Type B pancreatic cell (in vitro differentiated cells): Measurements from ENCODE around the gene EXPH5. TPM values are rescaled to one million over a fixed set of nuclear protein-coding genes. Genes with fewer than 3 reads are reported as not detected.
A peak's percentile ranks its signal among the peaks of the same experiment; 100 is the strongest.
"Not testable (repeated sequence)": the region's sequence is repeated elsewhere in the genome, so short reads cannot be mapped to it uniquely, and the experiment has no call there.

ENCODE experiments used
- DNase-seq: peaks from one replicate; pipeline ENCODE4 v3.0.0; 2021; ENCODE audit warnings: mixed read lengths; ENCODE audit not compliant: unreplicated experiment; ENCODE audit errors: extremely low spot score
- H3K27ac Mint-ChIP-seq: 2 replicates; pipeline ENCODE4 v1.8.0; 2021; ENCODE audit warnings: mild to moderate bottlenecking, mixed read lengths
- H3K27me3 Mint-ChIP-seq: 2 replicates; pipeline ENCODE4 v1.8.0; 2021; ENCODE audit warnings: mixed read lengths
- H3K36me3 Mint-ChIP-seq: 2 replicates; pipeline ENCODE4 v1.8.0; 2021; ENCODE audit warnings: mixed read lengths
- H3K4me1 Mint-ChIP-seq: one replicate; pipeline ENCODE4 v1.8.0; 2021; ENCODE audit warnings: mixed read lengths; ENCODE audit not compliant: unreplicated experiment
- H3K4me3 Mint-ChIP-seq: 2 replicates; pipeline ENCODE4 v1.8.0; 2021; ENCODE audit warnings: mild to moderate bottlenecking, mixed read lengths
- H3K9me3 Mint-ChIP-seq: 2 replicates; pipeline ENCODE4 v1.8.0; 2021; ENCODE audit warnings: mixed read lengths
- total RNA-seq: library from RNA; stranded (reverse); gene quantifications from 2 replicates; pipeline ENCODE4 v1.2.1, GENCODE V29; 2021; ENCODE audit warnings: low replicate concordance
- TF ChIP-seq, protein P1 (sequence below): fragments of 200-600 bp; sonication (generic); conservative IDR thresholded peaks from 2 replicates; pipeline ENCODE4 v1.5.0; 2021; ENCODE audit warnings: antibody characterized with exemption, mild to moderate bottlenecking

The EXPH5 gene
- total RNA-seq, 1 donor from 2014 or later = 15.2 TPM

DNA sequence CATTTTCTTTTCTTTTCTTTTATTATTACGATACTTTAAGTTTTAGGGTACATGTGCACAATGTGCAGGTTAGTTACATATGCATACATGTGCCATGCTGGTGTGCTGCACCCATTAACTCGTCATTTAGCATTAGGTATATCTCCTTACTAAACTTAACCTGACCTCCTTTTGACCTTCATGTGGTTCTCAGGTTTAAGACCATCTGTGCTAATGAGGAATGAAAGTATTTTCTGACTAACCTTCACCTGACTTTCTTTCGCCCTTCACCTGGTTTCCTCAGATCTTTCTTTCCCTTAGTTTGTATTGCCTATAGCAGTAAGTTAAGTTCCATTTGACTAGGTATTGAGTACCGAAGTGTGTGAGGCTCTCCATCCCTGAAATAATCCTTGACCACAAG is 6.5 kb downstream of the EXPH5 start:
- Mint-ChIP-seq H3K27me3 (peaks cover 6% of the 10 kb centered on the region), H3K4me3 (no peak overlapping the region), H3K4me1 (peaks cover 25% of the 10 kb centered on the region), H3K27ac (no peak overlapping the region), H3K36me3 (peaks cover 6% of the 10 kb centered on the region), H3K9me3 (no peaks in the 10 kb centered on the region)
- no peak for DNase-seq
- TF ChIP-seq, protein P1, sequence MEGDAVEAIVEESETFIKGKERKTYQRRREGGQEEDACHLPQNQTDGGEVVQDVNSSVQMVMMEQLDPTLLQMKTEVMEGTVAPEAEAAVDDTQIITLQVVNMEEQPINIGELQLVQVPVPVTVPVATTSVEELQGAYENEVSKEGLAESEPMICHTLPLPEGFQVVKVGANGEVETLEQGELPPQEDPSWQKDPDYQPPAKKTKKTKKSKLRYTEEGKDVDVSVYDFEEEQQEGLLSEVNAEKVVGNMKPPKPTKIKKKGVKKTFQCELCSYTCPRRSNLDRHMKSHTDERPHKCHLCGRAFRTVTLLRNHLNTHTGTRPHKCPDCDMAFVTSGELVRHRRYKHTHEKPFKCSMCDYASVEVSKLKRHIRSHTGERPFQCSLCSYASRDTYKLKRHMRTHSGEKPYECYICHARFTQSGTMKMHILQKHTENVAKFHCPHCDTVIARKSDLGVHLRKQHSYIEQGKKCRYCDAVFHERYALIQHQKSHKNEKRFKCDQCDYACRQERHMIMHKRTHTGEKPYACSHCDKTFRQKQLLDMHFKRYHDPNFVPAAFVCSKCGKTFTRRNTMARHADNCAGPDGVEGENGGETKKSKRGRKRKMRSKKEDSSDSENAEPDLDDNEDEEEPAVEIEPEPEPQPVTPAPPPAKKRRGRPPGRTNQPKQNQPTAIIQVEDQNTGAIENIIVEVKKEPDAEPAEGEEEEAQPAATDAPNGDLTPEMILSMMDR = no peak

DNA sequence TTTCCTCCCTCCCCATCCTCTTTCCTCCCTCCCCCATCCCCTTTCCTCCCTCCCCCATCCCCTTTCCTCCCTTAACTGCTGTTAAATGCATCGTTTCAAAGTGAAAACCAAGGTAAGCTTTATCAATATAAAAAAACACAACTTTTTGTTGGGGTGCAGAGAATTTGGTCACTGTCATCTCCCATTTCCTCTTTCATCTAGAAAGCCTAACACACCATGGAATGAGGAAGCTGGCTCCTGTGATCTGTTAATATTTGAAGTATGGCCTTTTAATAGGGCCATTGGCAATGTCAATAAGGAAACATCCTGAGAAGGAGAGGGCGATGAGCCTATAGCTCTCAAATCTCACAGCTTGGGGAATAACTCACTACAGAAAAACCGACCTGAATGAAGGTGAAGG is 7.0 kb downstream of the EXPH5 start:
- DNase-seq = no peak
- peaks cover 1% of the 10 kb centered on the region for H3K27me3 Mint-ChIP-seq
- H3K27ac Mint-ChIP-seq = peak overlapping the region; percentile 53
- H3K4me3 Mint-ChIP-seq = no peak overlapping the region
- H3K9me3 Mint-ChIP-seq = no peaks in the 10 kb centered on the region
- peaks cover 3% of the 10 kb centered on the region for H3K36me3 Mint-ChIP-seq
- TF ChIP-seq, protein P1 = no peak
- peaks cover 21% of the 10 kb centered on the region for H3K4me1 Mint-ChIP-seq

DNA sequence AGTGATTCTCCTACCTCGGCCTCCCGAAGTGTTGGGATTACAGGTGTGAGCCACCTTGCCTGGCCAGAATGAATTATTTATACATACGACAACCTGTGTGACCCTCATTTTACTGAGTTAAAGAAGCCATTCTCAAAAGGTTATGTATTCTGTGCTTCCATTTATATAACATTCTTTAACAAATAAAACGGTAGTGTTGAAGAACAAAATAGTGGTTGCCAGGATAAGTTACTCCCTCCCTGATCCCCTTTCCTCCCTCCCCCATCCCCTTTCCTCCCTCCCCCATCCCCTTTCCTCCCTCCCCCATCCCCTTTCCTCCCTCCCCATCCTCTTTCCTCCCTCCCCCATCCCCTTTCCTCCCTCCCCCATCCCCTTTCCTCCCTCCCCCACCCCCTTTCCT is 7.4 kb downstream of the EXPH5 start:
- not testable (repeated sequence) for H3K9me3 Mint-ChIP-seq, H3K36me3 Mint-ChIP-seq, H3K4me3 Mint-ChIP-seq, H3K27ac Mint-ChIP-seq, DNase-seq, H3K27me3 Mint-ChIP-seq
- peaks cover 20% of the 10 kb centered on the region for H3K4me1 Mint-ChIP-seq

DNA sequence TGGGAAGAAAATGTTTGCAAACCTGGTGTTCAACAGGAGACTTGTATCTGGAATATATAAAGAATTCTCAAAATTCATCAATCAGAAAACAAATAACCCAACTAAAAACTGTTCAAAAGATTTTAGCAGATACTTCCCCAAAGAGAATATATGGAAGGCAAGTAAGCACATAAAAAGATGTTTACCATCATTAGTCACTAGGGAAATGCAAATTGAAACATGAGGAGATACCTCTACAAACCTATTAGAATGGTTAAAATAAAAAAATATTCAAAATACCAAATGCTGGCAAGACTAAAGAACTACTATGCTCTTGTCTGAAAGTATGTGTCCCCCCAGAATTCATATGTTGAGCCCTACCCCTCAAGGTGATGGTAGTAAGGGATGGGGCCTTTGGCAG is 8.6 kb downstream of the EXPH5 start:
- Mint-ChIP-seq H3K27me3 (no peaks in the 10 kb centered on the region), H3K27ac (no peak overlapping the region), H3K4me1 (peaks cover 18% of the 10 kb centered on the region), H3K9me3 (peaks cover 2% of the 10 kb centered on the region), H3K36me3 (peaks cover 6% of the 10 kb centered on the region), H3K4me3 (no peak overlapping the region)
- no peak for DNase-seq
- TF ChIP-seq, protein P1 = no peak

DNA sequence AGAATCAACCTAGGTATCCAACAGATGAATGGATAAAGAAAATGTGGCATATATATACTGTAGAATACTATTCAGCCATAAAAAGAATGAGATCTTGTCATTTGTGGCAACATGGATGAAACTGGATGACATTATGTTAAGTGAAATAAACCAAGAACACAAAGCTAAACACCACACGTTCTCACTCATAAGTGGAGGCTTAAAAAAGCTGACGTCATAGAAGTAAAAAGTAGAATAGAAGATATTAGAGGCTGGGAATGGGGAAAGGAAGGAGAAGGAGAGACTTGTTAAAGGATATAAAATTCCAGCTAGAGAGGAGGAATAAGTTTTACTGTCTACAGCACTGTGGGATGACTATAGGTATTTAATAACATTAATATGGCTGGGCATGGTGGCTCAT is 12.9 kb downstream of the EXPH5 start:
- Mint-ChIP-seq H3K4me3 (no peak overlapping the region), H3K27ac (no peak overlapping the region), H3K9me3 (peaks cover 15% of the 10 kb centered on the region), H3K27me3 (no peaks in the 10 kb centered on the region), H3K36me3 (peaks cover 19% of the 10 kb centered on the region), H3K4me1 (no peaks in the 10 kb centered on the region)
- no peak for DNase-seq
- TF ChIP-seq, protein P1 = no peak

DNA sequence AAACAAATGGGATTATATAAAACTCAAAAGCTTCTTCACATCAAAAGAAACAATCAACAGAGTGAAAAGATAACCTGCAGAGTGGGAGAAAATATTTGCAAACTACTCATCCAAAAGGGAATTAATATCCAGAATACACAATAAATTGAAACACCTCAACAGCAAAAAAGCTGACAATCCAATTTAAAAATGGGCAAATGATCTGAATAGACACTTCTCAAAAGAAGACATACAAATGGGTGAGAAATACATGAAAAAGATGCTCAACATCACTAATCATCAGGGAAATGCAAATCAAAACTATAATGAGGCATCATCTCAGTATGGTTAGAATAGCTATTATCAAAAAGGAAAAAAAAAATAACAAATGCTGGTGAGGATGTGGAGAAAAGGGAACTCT is 13.5 kb downstream of the EXPH5 start:
- TF ChIP-seq, protein P1 = no peak
- peaks cover 15% of the 10 kb centered on the region for H3K9me3 Mint-ChIP-seq
- DNase-seq = no peak
- no peak overlapping the region for H3K27ac Mint-ChIP-seq
- H3K27me3 Mint-ChIP-seq = no peaks in the 10 kb centered on the region
- H3K36me3 Mint-ChIP-seq = peaks cover 21% of the 10 kb centered on the region
- no peaks in the 10 kb centered on the region for H3K4me1 Mint-ChIP-seq
- H3K4me3 Mint-ChIP-seq = no peak overlapping the region
